Activated CD8-positive, alpha-beta memory T cell treated with anti-CD3 and anti-CD28 coated beads for 4 hours (primary cell): ENCODE results near the gene BAG5.
"Not testable (repeated sequence)": the region's sequence is repeated elsewhere in the genome, so short reads cannot be mapped to it uniquely, and the experiment has no call there.

Source experiments
- DNase-seq, 2 donors: peaks; one replicate each; pipeline ENCODE4 v3.0.0-alpha.2; 2020; ENCODE audit warnings: low read depth in 2 of 2

The BAG5 gene

GRCh38 chr14:103534576-103535061 lies 27.8 kb downstream of the BAG5 start:
- no peak for DNase-seq

GRCh38 chr14:103533999-103534575 lies 28.4 kb downstream of the BAG5 start:
- DNase-seq = no peak

DNA sequence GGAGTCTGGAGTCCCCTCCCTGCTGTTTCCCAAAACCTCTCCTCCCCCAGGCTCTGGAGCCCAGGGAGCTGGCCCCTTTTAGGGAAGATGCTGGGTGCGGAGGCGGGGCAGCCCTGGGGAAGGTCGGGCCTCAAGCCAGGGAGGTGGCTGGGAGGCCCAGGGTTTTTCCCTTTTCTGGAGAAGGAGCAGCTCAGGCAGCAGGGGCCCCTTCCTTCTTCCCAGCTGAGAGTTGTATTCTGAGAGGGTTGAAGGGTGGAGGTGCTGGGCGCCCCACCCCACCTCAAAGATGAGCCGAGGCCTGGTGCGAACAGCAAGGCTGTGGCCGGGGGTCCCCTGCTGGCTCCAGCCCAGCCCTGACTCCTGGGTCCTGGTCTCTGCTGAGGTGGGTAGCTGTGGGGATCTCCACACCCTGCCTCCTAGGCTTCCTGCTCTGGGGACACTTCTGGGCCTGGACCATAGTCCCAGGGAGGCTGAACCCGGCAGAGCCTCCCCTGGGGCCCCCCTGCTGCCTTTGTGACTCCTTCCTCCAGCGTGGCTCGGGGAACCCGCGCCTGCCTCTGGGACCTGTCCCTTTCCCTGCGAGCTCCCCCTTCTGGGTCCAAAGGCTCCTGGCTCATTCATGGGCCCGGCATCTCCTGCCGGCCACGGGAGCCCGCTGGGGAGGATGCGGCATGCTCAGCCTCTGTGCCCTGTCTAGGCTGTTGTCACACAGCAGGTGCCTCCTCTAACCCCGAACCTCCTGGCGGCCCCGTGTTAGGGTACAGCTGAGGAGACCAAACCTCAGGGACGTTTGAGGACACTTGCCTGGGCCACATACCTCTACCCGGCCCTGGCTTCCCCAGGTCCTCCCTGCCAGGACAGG lies 29.1 kb downstream of the BAG5 start:
- DNase-seq = no peak

GRCh38 chr14:103532216-103533136 lies 30.0 kb downstream of the BAG5 start:
- DNase-seq = no peak

- no peak for DNase-seq
Measured at GRCh38 chr14:103531421-103532215, 30.8 kb downstream of the BAG5 start.

- DNase-seq = no peak
Measured at GRCh38 chr14:103530831-103531230, 31.6 kb downstream of the BAG5 start.

DNA sequence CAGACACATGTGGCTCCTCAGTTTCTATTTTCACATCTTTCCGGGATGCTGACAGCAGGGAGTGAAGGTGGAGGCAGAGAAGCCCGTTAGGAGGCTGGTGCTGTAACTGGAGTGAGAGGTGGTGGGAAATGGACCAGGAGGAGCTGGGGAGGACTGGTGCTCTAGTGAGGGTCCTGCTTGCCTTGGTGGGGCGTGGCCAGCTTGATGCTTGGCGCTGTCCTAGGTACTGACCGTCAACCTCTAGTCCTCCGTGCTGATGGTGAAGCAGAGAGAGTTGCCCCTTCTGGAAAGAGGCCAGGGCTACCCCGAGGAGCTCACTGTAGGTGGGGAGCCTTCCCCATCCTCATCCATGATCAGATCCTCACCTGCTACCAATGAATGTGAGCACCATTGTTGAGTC lies 32.1 kb downstream of the BAG5 start:
- no peak for DNase-seq

DNA sequence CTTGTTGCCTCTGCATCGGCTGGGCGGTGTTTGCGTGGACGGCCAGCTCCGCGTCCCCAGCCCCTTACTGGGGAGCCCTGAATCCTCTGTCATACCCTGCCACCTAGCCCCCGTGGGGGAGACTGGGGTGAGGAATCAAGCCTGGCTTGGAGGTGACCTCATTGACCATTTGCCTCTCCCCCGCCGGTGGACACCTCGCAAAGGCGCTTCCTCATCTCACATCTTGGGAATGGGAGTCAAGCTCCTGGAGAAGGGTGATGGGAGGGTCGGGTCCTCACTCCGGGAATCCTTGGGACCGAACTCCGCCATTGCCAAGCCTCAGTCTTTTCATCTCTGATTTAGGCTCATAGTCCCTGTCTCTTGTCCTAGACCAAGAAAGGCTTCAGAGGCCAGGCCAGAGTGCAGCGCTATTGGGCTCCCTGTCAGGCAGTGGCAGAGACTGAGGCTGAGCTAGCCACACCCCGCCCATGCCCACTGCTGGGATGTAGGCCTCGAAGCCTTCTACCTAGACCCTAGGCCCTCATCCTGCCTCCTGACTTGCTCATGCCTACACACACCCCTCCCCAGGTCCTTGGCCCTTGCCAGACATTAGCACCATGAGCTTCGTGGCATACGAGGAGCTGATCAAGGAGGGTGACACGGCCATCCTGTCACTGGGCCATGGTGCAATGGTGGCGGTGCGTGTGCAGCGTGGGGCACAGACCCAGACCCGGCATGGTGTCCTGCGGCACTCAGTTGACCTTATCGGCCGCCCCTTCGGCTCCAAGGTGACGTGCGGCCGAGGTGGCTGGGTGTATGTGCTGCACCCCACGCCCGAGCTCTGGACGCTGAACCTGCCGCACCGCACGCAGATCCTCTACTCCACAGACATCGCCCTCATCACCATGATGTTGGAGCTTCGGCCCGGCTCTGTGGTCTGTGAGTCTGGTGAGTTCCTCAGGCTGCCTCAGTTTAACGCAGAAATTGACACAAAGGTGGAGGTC lies 32.8 kb downstream of the BAG5 start:
- DNase-seq = no peak

GRCh38 chr14:103528587-103529382 lies 33.7 kb downstream of the BAG5 start, which contains the start of gene TRMT61A:
TRMT61A (plus strand) TSS chr14:103529196; CDS start chr14:103529979, 783 bp downstream.
- DNase-seq = peak; percentile 61 to 63

- no peak for DNase-seq
Measured at GRCh38 chr14:103528146-103528586, 34.3 kb downstream of the BAG5 start.

DNA sequence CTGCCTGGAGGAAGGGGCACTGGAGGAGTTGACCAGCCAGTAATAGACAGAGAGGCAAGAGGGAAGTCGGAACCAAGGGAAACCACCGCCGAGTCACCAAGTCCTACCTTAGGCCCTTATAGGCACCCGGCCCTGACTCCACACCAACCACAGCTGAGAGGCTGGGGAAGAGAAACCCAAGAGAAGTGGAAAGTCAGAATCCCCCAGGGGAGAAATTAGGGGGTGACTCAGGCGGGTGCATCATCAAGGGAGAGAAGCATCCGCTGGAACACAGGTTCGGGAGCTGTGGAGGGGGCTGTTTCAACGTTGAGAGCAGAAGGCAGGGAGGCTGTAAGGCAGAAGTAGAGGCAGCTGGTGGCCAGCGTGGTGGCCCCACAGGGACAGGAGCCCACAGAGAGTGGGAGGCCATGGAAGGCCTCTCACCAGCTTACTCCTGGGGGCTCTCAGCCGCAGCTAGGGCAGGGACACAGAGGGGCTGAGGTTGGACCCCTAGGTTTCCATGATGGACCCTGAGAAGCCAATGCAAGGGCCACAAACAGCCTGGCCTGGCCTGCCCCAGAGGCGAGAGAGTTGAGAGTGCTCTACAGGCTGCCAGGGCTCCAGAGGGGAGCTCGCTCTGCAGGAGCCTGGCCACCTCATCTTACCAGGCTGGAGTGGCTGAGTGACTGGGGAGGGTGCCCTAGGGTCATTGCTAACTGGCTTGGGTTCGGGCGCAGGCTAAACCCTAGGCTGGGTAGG lies 34.9 kb downstream of the BAG5 start:
- DNase-seq = no peak

GRCh38 chr14:103526914-103527248 lies 35.6 kb downstream of the BAG5 start:
- no peak for DNase-seq

DNA sequence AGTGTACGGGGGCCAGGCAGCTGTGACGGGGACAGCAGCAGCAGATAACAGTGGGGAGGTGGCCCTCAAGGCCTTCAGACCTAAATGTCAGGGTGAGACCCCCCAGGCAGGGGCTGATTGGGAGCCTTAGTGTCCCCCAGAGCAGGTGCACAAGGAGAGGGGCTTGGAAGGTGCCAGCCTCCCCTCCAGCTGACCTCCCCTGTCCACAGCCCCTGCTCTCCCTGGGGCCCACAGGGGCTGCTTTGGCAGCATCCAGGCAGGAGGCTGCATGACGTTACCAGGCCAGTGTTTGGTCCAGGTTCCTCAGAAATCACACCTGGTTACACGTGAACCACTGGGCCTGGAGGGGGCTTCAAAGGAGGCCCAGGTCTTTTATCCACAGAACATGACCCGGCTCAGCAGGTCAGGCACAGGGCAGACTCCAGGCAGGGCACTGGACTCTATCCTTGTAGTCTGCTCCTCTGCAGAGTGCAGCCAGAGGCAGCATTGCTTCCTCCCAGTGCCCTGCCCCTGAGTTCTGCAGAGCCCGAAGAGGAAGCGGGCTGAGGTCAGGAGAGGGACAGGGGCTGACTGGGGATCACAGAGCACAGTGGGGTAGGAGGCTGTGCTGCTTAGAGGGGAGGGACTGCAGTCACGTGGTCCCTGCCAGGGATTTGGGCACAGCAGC lies 36.1 kb downstream of the BAG5 start:
- DNase-seq = no peak

DNA sequence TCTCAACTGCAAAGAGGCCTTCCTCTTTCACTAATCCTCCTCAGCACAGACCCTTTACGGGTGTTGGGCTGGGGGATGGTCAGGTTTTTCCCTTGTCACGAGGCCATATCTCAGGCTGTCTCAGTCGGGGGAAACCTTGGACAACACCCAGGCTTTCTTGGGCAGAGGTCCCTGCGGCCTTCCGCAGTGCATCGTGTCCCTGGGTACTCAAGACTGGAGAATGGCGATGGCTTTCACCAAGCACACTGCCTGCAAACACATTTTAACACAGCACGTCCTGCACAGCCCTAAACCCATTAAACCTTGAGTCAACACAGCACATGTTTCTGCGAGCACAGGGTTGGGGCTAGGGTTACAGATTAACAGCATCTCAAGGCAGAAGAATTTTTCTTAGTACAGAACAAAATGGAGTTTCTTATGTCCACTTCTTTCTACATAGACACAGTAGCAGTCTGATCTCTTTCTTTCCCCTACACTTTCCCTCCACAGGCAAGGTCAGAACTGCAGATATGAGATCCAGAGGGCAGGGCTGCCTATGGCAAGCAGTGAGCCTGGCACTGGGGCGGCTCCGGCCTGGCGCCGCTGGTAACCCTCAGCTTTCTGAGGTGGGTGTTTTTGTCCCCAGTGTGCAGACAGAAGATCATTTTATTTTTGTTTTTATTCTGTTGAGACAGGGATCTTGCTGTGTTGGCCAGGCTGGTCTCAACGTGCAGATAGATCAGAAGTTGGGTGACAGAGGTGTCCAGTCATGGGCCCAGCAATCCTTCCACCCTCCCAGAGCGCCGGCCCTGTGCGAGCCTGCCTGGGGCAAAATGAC lies 36.8 kb downstream of the BAG5 start:
- not testable (repeated sequence) for DNase-seq

DNA sequence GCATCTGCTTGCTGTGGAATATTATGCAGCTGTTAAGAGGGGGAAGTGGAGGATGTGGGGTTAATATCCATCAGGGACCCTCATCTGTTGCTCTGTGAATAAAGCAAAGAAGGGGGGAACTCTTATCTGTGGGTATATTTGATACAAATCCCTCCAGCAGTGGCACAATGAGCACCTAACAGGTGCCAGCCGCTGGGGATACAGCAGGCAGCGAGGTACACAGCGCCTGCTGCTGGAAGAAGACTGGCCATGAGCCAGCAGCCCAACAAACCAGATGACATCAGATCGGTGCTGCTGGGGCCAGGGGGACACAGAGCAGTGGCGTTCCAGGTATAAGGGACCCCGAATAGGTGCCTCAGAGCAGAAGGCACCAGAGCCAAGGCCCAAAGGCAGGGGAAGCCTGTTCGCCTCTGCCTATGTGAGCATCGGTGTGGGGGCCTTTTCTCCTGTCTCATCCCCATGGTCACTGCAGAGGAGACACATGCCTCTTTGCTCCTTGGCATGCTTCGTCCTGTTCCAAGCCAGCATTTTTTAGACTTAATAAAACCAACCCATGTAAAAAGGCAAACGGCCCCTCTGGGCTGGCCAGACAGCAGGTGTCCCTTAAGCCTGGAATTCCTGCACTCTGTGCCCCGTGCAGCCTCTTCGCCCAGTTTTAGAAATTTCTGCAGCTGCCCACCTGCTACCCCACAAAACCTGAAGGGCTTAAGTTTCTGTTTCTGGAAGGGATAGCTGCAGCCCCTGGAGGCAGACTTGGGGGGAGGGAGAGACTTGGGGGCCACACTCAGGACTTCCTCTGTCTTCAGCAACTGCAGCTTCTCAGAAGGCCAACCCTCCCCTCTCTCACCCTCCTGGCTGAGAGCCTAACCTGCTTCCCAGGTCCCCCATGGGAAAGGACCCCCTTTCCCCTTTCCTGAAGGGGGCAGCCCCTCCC lies 38.2 kb downstream of the BAG5 start:
- no peak for DNase-seq

DNA sequence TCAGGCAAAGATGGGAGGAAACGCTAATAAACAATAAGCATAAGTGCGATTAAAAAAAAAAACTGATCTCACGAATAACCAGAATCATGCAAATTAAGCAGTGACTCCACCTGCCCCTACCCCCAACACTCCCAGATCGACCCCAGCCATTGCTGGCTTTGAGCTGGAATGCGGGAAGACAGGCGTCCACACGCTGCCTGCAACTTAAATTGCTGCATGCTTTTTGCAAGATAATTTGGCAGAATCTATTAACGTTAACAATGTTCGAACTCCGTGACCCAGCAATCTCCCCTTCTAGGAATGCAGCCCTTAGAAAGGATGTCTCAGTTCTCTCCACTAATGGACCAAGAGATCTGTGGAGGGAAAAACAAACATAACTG lies 38.9 kb downstream of the BAG5 start:
- no peak for DNase-seq
